K562 (cell line): ENCODE results near the gene GIMAP8. TPM values are rescaled to one million over a fixed set of nuclear protein-coding genes. Genes with fewer than 3 reads are reported as not detected.
A peak's percentile ranks its signal among the peaks of the same experiment; 100 is the strongest.

Source experiments
- BCL6 ChIP-seq: fragments of 250-450 bp; sonication (Bioruptor Pico); IDR thresholded peaks from 2 replicates; pipeline ENCODE4 v1.4.0; 2020
- BCOR ChIP-seq: fragments of 450-650 bp; IDR thresholded peaks from 2 replicates; pipeline ENCODE4 v1.6.1; 2016
- BRCA1 ChIP-seq, 2 experiments: fragments of 450-650 bp in 1 of 2; sonication (generic) in 1 of 2; formaldehyde crosslinking in 1 of 2; IDR thresholded peaks; 2 replicates each; pipeline versions ENCODE4 v1.5.0 to v1.6.1; 2017 to 2020; ENCODE audit warnings: mild to moderate bottlenecking in 1 of 2, missing genetic modification reagents in 1 of 2
- EP300 ChIP-seq: IDR thresholded peaks from 2 replicates; pipeline ENCODE4 v1.6.1; 2012; ENCODE audit warnings: low read length, improper control_type of control experiment
- GTF2B ChIP-seq: IDR thresholded peaks from 2 replicates; pipeline ENCODE4 v1.6.1; 2011; ENCODE audit not compliant: insufficient read length; ENCODE audit errors: extremely low read depth
- HMG20B ChIP-seq: fragments of 250-450 bp; sonication (Bioruptor Pico); IDR thresholded peaks from 2 replicates; pipeline ENCODE4 v1.5.0; 2021; ENCODE audit warnings: mild to moderate bottlenecking
- HOXB6 ChIP-seq: fragments of 250-450 bp; sonication (Bioruptor Pico); IDR thresholded peaks from 2 replicates; pipeline ENCODE4 v1.5.1; 2022; ENCODE audit warnings: mild to moderate bottlenecking, borderline replicate concordance
- MNT ChIP-seq, 2 experiments: fragments of 450-650 bp; conservative IDR thresholded peaks; 2 replicates each; pipeline ENCODE4 v1.6.1; 2017; ENCODE audit warnings: mild to moderate bottlenecking in 2 of 2, moderate library complexity in 2 of 2
- NELFE ChIP-seq: IDR thresholded peaks from 2 replicates; pipeline ENCODE4 v1.6.1; 2011; ENCODE audit warnings: mild to moderate bottlenecking; ENCODE audit not compliant: insufficient read depth, insufficient read length
- NFATC3 ChIP-seq: fragments of 450-650 bp; IDR thresholded peaks from 2 replicates; pipeline ENCODE4 v1.6.1; 2017; ENCODE audit warnings: mild to moderate bottlenecking
- NR1H2 ChIP-seq: sonication (generic); formaldehyde crosslinking; IDR thresholded peaks from 2 replicates; pipeline ENCODE4 v1.4.0; 2020; ENCODE audit warnings: mild to moderate bottlenecking, missing genetic modification reagents
- PHB2 ChIP-seq: fragments of 450-650 bp; IDR thresholded peaks from 2 replicates; pipeline ENCODE4 v1.6.1; 2017; ENCODE audit warnings: low read depth
- POLR2G ChIP-seq: fragments of 200-400 bp; formaldehyde crosslinking; IDR thresholded peaks from 2 replicates; pipeline ENCODE4 v1.6.1; 2017; ENCODE audit warnings: low read depth, mild to moderate bottlenecking, antibody characterized with exemption, low read length, moderate library complexity
- PTRF ChIP-seq: fragments of 450-650 bp; IDR thresholded peaks from 2 replicates; pipeline ENCODE4 v1.6.1; 2016; ENCODE audit warnings: mild to moderate bottlenecking, missing genetic modification characterization, missing compliant biosample characterization
- TFAM ChIP-seq: fragments of 250-450 bp; sonication (Bioruptor Pico); conservative IDR thresholded peaks from 2 replicates; pipeline ENCODE4 v1.5.0; 2021; ENCODE audit warnings: mild to moderate bottlenecking, moderate library complexity
- ZBTB12 ChIP-seq: fragments of 250-450 bp; sonication (Bioruptor Pico); IDR thresholded peaks from 2 replicates; pipeline ENCODE4 v1.4.0; 2020
- ZNF668 ChIP-seq: fragments of 250-450 bp; sonication (Bioruptor Pico); IDR thresholded peaks from 2 replicates; pipeline ENCODE4 v1.8.0; 2022; ENCODE audit warnings: mild to moderate bottlenecking, inconsistent platforms
- ZZZ3 ChIP-seq: fragments of 450-650 bp; IDR thresholded peaks from 2 replicates; pipeline ENCODE4 v1.6.1; 2016; ENCODE audit warnings: antibody characterized with exemption, mild to moderate bottlenecking, moderate library complexity
- polyA plus RNA-seq, 8 experiments: library from polyadenylated mRNA; depleted of rRNA in 4 of 8; stranded (reverse) in 5 of 8; unstranded in 3 of 8; fragments of >200 nt; fragmentation: Nextera tagmentation in 2 of 8; fragmentation: Illumina TruSeq in 1 of 8; extraction: Ambion mirVana in 2 of 8; extraction: Trizol in 1 of 8; gene quantifications; 2 replicates each; pipeline versions ENCODE4 v1.2.1 to v1.2.3, GENCODE V29; 2011 to 2014; ENCODE audit warnings: inconsistent platforms in 1 of 8, missing spikeins in 1 of 8
- total RNA-seq, 7 experiments: library from RNA; depleted of rRNA in 6 of 7; stranded (reverse); fragments of >200 nt in 6 of 7; fragmentation: Illumina TruSeq in 2 of 7; extraction: Trizol in 2 of 7; gene quantifications; 2 replicates each; pipeline versions ENCODE4 v1.2.1 to v1.2.3, GENCODE V29; 2011 to 2021; ENCODE audit warnings: low replicate concordance in 1 of 7

Gene GIMAP8
- total and polyA plus RNA-seq, 9 of the 15 experiments (the other 6 are each of a cell fraction or from before 2014, with no cell fraction given), result not detected

- TF ChIP-seq MNT (conservative IDR thresholded peaks at IDR 0.05), result no peak
- no peak for TF ChIP-seq HOXB6 (CRISPR knock-in tag)
- no peak for TF ChIP-seq TFAM (CRISPR knock-in tag)
- TF ChIP-seq NFATC3, result 0 out of 2 replicates have a peak, but pooled peaks have one; percentile 70
- no peak for TF ChIP-seq BCOR
- no peak for TF ChIP-seq BRCA1 (IDR thresholded peaks at IDR 0.05)
- no peak for TF ChIP-seq BRCA1 (CRISPR knock-in tag; IDR thresholded peaks at IDR 0.05)
- no peak; the same call in 1 of the 2 replicates for TF ChIP-seq HMG20B (CRISPR knock-in tag)
- peak; percentile 22; the same call in 1 of the 2 replicates for TF ChIP-seq BCL6 (CRISPR knock-in tag)
- TF ChIP-seq PTRF (tag), result peak; percentile 53
- no peak for TF ChIP-seq PHB2
- TF ChIP-seq GTF2B, result no peak
- peak; percentile 54 for TF ChIP-seq EP300
- no peak for TF ChIP-seq NR1H2 (CRISPR knock-in tag)
- no peak for TF ChIP-seq POLR2G
- TF ChIP-seq ZBTB12, result no peak
- TF ChIP-seq NELFE, result no peak
- peak; percentile 60; the same call in 1 of the 2 replicates for TF ChIP-seq ZNF668
- no peak for TF ChIP-seq ZZZ3
These were observed 18.4 kb upstream of the GIMAP8 start (continued) for GRCh38 chr7:150431839-150432658.
